RPMI7951 (cell line): Measurements from ENCODE around the gene IRS2. TPM values are rescaled to one million over a fixed set of nuclear protein-coding genes. Genes with fewer than 3 reads are reported as not detected.

Source experiments
- DNase-seq: peaks from one replicate; pipeline ENCODE4 v3.0.0-alpha.2; 2012; ENCODE audit warnings: low read depth
- total RNA-seq: library from RNA; depleted of rRNA; stranded (reverse); fragments of >200 nt; shearing (Covaris generic); gene quantifications from 2 replicates; pipeline ENCODE4 v1.2.3, GENCODE V29; 2014

IRS2 gene
- total RNA-seq, 1 experiment from 2014 or later, result 0.24 TPM

GRCh38 chr13:109781384-109782065 lies 4.9 kb downstream of the IRS2 start:
- DNase-seq, result no peak

DNA sequence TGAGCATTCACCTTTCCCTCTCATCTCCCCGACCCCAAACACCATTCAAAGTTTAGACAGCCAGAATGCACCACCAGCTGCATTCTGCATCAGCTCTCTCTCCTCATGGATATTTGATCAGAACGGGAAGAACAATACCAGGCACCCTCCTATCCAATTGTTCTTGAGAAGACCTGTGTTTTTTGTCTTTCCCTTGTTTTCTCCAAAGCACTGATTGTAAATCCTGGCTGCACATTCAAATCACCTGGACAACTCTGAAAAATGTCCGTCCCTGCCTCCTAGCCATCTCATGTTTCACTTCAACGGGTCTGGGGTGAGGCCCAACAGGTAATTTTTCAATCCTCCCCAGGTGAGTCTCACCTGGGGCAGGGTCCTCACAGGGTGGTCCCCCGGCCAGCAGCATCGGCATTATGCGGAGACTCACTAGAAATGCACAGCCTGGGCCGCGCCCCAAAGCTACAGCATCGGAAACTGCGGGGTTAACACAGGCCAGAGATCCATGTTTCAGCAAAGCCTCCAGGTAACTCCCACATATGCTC lies 5.5 kb downstream of the IRS2 start:
- no peak for DNase-seq

- DNase-seq, result no peak
These were observed 6.4 kb downstream of the IRS2 start for GRCh38 chr13:109779876-109780510.

- no peak for DNase-seq
These were observed 7.3 kb downstream of the IRS2 start for GRCh38 chr13:109779074-109779473.

GRCh38 chr13:109778102-109778542 lies 8.3 kb downstream of the IRS2 start:
- DNase-seq, result peak; percentile 23

GRCh38 chr13:109776575-109776974 lies 9.8 kb downstream of the IRS2 start:
- DNase-seq, result no peak

- no peak for DNase-seq
These were observed 12.6 kb downstream of the IRS2 start for GRCh38 chr13:109773786-109774185.

DNA sequence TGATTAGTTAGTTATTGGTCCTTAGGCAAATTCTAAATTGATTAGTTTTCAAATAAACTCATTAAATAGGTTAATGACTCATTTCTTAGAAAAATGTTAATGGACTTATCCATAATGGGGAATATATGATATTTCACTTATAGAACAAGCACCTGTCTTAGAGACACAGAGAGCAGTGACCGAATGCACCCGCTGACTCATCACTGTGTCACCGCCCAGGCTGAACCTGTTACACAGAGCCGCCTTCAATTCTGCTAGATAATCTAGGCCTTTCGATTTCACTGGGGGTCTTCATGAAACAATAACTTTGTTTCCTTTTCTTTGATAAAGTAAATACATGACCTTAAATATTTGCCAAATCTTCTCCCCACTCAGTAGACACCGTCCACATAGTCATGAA lies 13.1 kb downstream of the IRS2 start:
- no peak for DNase-seq

DNA sequence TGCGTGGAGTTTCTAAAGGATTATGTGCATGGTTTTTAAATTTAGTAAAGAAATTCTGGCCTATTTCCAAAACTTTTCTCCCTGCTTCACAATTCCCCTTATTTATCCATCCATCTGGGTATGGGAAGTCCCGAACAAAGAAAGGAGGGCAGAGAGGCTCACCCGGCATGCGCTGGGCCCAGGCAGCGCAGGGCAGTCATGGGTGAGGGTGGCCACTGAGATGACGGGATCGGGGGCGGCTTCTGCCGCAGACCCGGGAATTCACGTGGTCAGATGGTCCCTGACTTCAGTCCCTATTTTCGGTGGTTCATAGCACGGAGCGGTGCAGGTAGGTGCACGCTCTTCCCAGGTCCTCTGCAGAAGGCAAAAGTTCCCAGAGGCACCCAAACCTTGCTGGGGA lies 14.5 kb downstream of the IRS2 start:
- DNase-seq, result no peak

- no peak for DNase-seq
These were observed 15.9 kb downstream of the IRS2 start for GRCh38 chr13:109770436-109770835.

DNA sequence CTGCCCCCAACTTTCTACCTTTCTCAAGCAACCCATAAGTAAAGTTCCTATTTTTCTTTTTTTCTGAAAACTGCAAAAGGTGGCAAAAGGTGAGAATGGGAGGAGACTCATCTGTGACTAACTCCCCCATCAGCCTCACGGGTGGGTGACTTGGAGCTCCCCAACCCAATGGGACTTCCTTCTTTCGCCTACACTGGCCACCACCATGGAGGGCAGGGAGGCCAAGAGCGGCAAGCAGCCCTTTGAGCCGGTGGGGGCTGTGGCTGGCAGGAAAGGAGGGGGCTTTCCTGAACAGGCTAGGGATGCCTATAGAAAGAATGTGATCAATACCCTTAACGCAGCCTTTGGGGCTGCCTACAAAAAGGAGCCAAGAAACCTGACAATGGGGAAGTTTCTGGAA lies 16.5 kb downstream of the IRS2 start:
- no peak for DNase-seq

GRCh38 chr13:109769275-109769674 lies 17.1 kb downstream of the IRS2 start:
- no peak for DNase-seq

GRCh38 chr13:109768616-109769015 lies 17.8 kb downstream of the IRS2 start:
- no peak for DNase-seq

- no peak for DNase-seq
These were observed 18.2 kb downstream of the IRS2 start for GRCh38 chr13:109768176-109768575.

DNA sequence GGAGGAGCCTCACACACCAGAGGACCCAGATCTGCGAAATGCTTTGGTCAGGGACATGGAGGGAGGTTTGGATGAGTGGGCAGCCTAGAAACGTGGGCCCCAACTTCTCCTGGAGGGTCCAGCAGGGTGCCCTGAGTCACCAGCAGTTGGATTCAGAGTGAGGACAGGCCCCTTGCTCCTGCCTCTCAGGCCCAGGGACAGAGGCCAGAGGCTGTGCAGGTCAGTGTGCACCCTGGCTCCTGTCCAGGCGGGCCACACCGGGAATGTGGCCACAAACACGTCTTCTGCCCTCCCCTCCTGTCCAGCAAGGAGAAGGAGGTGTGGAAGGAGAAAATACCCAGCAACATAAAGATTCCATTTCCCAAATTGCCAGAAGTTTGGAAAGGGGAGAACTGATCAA lies 19.4 kb downstream of the IRS2 start:
- no peak for DNase-seq

DNA sequence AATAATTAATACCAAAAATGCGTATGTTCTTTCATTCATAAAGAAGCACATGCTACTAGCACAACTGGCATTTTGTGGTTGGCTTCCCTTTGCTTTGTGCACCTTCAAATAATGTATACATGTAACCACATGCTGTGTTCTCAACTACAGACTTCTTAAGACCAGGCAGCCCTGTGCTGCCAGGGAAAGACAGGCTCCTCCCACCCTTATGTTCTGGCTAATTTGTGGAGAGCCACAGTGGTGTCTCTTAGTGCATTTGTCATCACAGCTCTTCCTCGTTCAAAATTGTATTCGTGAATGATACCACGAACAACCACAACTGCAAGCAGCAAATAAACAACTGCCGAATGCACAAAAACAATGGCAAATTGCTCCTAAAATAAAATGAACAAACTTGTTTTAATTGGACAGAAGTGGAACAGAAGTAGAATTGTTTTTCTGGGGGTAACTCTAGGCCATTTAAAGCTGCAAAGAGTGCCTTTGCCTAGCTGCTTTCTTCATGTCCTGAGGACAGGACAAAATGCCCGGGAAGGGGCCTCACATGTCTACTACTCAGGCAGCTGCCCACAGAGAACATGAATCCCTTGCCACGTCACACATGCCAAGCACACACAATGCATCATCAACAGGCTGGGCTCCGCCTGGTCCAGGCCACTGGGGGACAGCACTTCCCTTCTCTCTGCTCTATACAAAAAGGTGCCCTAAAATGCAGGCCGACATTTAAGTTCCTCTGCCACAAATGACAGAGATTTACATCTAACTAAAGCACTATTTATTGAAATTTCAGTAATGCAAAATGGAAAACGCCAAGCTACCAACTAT lies 21.7 kb downstream of the IRS2 start:
- DNase-seq, result peak; percentile 69

- DNase-seq, result no peak
These were observed 22.3 kb downstream of the IRS2 start for GRCh38 chr13:109764045-109764444.

GRCh38 chr13:109762791-109763190 lies 23.6 kb downstream of the IRS2 start:
- no peak for DNase-seq

DNA sequence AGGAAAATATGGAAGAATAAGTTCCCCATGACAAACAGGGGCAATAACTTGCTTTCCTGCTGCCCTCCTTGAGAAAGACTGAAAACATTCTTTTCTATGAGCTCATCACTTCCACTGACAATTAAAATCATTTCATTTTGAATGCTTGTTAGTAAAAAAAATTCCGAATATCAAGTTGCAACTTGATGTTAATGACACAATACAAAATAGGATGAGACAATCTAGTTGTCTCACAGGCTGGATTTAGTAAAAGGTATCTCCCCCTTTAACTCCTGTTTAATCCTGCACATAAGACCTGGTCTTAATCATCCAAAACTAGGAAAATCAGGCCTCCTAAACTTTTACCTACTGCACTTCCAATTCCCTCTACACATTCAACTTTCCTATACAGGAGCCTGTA lies 24.7 kb downstream of the IRS2 start:
- DNase-seq, result no peak

- DNase-seq, result no peak
These were observed 25.4 kb downstream of the IRS2 start for GRCh38 chr13:109760951-109761350.

DNA sequence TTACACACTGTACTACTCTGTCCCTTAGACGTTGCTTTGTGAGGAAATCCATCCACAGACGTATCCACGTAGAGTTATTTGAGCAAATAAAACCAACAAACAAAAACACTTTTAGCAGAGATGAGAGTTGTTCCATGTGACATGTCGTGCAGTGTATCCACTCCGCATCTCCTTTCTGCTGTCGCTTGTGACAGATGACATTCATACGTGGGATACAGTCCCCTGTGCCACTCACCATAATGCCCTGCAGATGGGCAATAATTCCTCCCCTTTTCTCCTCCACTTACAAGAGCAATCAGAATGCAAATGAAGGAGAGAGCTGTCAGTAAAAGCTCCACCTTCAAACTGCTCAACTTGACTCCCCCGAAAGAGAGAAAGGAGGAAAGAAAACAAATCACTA lies 26.0 kb downstream of the IRS2 start:
- DNase-seq, result no peak

DNA sequence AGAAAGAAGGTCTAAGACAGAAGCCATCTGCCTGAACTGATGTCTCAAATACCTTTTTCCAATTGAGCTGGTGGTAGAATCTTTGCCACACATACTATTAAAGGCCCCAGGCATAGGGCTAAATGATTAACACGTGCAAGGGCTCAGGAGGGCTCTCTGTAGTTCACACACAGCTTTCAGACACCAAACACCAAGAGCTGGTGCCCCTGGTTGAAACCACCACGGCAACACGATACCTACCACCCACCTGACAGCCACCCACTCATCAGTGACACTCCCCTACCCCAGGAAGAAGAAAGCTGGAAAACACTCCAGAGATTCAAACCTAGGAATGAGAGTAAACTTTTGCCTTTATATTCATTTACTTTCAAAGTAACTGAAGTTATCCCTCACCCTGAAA lies 26.8 kb downstream of the IRS2 start:
- no peak for DNase-seq
